HG02938 (cell line): ENCODE data around the gene GGTA1.
"Not testable (repeated sequence)": the region's sequence is repeated elsewhere in the genome, so short reads cannot be mapped to it uniquely, and the experiment has no call there.

ENCODE experiments used
- ATAC-seq: cut with Tn5 transposase; IDR thresholded peaks from one replicate; pipeline ENCODE4 v1.9.1; 2021; ENCODE audit warnings: mild to moderate bottlenecking, moderate library complexity; ENCODE audit not compliant: unreplicated experiment

The GGTA1 gene

DNA sequence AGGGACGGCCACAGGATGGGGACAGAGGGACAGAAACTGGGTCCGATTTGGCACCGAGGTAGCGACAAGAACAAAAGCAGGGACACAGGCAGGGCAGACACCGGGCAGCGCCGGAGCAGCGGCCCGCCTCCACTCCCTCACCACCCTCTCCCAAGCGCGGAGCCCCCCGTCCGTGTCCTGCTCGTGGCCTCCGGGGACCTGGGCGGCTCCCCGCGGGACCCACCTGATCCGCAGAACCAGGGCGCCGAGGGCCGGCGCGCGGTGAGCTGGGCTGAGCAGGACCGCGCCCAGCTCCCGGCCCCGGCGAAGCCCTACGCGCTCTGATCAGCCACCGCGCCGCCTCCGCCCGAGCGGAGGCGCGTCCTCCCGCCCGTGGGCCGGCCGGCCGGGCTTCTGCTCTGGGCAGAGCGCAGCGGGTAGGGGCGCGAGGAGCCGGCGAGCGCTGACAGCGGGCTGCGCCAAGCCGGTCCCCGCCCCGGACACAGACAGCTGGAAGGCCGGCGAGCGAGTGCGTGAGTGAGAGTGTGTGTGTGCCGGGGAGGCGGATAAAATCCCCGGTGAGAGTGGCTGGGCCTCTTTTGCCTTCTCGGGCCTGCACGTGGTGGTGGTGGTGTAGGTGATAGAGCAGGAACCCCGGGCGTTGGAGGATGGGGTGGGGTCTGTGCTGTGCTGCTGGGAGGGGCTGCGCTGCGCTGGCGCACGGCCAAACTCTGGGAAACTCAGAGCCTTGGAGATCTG, at the start of gene GGTA1:
TSS of gene GGTA1 (minus strand) at position 418 of the 738 bp plus-strand sequence. CDS start 31,922 bp downstream, outside the sequence.
- ATAC-seq = no peak

DNA sequence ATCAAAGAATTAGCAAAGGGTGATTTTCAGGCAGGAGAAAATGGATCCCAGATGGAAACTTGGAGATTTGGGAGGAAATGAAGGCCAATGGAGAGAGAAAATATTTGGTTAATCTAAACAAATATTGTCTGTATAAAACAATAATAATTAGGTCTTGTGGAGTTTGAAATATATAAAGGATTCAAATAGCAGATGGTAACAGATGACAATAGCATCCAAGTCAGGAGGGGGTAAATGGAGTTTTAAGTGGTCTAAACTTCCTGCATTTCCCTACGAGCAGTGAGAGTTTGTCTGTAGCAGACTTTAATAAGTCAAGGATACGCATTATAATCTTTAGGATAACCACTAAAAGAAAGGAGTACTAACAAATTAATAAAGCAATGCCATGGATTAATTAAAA, 49.0 kb upstream of the GGTA1 start:
- no peak for ATAC-seq

DNA sequence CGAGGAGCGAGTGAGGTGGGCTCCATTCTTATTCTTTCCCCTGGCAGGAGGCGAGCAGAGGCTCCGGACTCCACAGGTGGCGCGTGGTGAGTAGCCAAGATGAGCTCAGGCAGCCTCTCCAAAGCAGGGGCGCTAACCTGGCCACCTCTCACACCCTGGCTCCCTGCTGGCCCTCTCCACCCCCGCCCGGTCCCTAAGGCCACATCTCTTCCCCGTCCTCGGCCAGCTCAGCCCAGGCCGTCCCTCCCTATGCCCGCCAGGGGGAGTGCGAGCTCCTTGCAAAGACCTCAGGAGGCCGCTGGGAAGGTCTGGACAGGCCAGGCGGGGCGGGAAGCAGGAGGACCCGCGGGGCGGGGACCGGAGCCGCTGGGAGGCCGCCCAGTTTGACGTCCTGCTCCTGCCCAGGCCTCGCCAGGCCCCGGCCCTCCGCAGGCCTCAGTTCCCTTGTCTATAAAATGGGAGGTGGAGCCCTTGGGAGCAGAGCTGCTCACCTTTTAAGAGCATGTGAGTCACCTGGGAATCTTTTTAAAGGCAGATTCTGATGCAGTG, 46.3 kb upstream of the GGTA1 start:
- peak; percentile 61 for ATAC-seq

DNA sequence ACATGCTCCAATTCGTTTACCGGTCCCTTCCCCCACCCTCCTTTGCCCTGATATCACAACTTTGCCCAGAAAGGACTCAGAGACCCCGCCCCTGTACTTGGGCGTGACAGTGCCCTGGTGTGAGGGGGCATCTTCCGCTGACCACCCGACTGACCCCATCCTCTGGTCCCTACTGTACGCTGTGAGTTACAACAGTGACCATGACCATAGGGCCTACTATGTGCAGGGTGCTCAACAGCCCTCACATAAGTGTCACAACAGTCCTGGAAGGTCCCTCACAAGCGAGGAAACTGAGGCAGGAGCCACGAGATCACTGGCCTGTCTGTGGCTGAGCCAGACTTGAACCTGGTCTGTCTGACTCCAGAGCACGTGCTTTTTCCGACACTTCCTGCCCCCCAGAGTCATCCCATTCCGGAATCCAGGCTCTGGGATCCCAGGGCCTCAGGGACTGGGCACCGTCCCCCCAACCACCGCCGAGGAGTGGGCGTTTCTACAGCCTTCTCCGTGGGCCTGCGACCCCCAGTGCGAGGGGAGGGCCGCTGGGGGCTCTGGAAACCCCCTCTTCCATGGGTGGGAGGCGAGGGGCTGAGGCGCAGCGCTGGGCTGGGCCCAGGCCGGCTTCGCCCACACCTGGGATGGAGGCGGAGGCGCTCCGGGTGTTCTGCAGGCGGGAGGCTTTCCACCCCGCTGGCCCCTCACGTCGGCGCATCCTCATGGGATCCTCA, 45.7 kb upstream of the GGTA1 start:
- ATAC-seq = no peak

DNA sequence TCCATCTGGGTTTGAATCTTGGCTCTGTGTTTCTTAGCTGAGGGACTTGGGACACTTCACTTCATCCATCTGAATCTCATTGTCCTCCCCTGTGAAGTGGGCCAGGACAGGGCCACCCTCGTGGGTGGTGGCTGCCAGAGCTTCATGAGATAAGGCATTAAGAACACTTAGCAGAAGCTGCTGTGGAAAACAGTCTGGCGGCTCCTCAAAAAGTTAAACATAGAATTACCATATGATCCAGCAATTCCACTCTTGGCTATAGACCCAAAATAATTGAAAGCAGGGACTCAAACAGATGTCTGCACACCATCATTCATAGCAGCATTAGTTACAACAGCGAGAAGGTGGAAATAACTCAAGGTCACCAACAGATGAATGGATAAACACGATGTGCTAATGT, 42.4 kb upstream of the GGTA1 start:
- no peak for ATAC-seq

DNA sequence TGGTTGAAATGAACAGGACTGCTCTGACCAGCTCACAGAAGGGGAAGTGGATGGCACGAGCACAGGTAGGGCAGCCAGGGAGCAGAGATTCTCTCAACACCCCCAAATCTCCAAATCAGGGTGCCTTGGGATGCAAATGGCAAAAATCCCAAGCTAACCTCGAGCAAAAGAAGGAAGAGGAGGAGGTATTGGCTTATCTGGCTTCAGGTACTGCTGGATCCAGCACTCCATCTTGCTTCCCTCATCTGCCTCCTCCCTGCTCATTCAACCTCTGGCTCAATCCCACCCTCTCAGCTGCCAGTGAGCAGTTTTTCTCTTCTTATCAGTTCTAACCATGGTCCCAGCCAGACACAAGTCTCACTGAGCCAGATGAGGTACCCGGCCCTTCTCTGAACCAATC, 41.6 kb upstream of the GGTA1 start:
- no peak for ATAC-seq

DNA sequence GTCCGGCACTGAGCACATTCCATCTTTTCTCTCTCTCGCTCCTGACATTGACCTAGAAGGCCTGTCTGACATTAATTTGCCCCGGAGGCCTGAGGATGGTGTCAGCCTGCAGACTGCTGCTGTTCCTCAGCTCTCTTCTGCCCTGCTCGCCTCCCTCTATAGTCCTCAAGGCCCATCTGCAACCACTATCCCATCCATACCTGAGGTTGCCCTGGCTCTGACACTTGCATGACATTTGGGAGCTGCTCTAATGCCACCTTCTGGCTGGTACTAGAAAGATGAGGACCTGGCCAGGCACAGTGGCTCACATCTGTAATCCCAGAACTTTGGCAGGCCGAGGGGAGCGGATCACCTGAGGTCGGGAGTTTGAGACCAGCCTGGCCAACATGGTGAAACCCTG, 38.6 kb upstream of the GGTA1 start:
- no peak for ATAC-seq

DNA sequence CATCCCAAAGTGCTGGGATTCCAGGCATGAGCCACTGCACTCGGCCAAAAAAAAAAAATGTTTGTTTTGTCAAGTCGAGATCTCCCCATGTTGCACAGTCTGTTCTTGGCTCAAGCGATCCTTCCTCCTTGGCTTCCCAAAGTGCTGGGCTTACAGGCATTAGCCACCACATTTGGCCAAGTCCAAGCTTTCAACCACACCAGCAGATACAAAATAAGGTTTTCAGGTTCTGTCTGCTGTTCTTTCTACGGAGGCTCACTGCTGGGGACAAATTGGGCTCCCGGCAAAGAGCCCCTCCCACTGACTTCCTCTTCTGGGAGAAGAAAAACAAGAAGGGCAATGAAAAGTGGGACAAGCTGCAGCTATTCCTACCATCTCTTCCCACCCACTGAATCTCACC, 37.6 kb upstream of the GGTA1 start:
- no peak for ATAC-seq

DNA sequence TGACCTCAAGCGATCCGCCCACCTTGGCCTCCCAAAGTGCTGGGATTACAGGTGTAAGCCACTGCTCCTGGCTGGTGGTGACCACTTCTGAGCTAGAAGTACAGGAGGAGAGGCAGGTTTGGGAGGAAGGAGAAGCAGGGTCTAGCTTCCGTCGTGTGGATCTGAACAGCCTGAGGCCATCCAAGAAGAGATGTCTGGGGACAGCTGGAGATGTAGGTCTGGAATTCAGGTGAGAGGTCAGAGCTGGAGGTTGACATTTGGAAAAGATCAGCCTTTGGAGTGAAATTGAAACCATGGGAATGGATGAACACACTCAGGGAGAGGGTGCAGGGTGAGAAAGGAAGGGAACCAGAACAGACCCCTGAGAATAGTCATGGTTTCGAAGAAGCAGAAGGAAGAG, 33.2 kb upstream of the GGTA1 start:
- no peak for ATAC-seq

DNA sequence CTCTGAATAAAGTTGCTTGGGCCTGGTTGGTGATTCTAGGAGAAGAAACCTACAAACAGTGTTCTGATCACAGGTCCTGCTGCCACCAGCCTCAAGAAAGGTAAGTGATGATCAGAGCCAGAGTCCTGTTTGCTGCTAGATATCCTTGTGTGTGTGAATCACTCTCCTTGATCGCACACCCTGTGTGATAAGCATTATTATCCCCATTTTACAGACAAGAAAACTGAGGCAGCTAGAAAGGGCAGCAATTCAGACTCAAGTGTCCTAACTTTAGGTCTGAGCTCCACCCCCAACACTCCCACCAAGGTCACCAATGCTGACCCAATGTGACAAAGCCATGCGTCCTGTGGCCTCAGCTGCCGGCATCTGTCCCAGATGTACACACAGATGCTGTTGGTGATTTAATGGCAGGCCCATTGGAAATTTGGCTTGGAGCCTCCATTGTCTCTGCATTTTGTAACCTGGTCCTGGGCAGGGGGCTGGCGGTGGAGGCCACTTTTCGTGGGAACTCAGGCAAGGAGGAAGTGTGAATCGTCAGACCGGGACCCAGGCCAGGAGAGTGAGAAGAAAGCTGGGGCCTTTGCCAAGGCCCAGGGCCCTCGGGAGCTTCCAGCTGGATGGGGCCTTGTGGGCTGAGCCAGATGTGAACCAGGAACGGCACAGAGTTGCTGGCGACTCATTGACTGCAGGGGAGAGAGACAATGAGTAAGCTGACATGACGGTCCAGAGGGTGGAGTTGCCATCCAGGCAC, 29.8 kb upstream of the GGTA1 start:
- ATAC-seq = no peak

DNA sequence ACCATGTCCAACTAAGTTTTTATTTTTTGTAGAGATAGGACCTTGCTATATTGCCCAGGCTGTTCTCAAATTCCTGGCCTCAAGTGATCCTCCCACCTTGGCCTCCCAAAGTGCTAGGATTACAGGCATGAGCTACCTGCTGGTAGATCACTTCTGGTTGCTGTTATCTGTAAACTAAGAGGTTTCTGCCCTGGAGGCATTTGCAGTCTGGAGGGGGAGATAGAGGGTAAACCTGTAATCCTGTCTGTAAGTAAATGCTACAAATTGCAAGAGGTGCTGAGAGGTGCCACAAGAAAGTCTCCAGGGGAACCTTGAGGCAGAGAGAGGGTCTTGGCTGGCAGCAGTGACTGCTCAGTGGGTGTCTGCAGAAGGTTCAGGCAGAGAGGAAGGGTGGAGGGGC, 29.0 kb upstream of the GGTA1 start:
- ATAC-seq = no peak

DNA sequence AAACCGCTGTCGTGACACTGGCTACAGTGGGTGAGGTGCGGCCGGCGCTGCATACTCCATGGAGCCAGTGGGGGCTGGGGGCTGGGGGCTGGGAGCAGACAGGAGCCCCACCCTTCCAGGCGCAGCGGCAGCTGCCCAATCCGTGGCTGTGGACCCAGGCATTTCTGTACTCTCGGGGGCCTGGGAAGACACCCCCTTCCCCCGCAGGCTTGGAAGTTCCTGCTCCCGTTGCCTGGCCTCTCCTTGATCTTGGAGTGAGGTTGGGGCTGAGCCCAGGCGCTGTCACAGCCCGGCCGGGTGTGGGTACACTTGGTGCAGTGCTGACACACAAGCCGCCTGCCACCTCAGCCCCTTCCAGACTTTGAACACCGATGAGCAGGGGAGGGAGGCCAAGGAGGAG, 27.7 kb upstream of the GGTA1 start:
- ATAC-seq = no peak

DNA sequence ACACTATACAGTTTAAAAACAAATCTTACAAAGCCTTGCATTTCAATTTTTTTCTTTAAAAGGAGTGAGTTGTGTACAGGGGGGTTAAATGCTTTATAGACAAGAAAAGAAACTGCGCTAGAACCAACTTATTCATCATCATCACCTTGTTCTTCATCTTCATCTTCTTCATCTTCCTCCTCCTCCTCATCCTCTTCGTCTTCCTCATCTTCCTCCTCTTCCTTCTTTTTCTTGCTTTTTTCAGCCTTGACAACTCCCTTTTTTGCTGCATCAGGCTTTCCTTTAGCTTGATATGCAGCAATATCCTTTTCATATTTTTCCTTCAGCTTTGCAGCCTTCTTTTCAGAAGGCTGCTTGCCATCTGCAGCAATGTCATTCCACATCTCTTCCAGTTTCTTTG, 20.0 kb upstream of the GGTA1 start:
- not testable (repeated sequence) for ATAC-seq

DNA sequence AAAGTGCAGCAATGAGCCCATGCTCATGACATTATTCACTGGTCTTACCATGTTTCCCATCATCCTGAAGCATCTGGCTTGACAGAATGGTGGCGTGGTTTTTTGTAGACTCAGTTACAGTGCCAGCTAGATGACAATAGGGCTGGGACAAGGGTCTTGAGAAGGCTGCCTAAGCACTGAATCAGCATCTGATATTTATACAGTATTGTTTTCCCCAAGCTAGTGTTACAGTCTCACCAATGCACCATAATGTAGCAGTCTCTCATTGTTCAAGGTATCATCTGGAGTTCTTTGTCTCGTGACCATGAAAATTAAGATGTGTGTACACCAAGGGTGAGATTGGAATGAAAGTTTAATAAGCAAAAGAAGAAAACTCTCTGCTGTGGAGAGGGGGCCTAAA, 19.0 kb upstream of the GGTA1 start:
- no peak for ATAC-seq

DNA sequence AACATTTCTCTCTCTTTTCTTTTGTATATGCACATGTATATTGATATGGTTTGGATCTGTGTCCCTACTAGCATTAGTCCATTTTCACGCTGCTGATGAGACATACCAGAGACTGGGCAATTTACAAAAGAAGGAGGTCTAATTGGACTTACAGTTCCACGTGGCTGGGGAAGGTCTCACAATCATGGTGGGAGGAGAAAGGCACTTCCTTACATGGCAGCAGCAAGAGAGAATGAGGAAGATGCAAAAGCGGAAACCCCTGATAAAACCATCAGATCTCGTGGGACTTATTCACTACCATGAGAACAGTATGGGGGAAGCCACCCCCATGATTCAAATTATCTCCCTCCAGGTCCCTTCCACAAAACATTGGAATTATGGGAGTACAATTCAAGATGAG, 13.5 kb upstream of the GGTA1 start:
- ATAC-seq = not testable (repeated sequence)

DNA sequence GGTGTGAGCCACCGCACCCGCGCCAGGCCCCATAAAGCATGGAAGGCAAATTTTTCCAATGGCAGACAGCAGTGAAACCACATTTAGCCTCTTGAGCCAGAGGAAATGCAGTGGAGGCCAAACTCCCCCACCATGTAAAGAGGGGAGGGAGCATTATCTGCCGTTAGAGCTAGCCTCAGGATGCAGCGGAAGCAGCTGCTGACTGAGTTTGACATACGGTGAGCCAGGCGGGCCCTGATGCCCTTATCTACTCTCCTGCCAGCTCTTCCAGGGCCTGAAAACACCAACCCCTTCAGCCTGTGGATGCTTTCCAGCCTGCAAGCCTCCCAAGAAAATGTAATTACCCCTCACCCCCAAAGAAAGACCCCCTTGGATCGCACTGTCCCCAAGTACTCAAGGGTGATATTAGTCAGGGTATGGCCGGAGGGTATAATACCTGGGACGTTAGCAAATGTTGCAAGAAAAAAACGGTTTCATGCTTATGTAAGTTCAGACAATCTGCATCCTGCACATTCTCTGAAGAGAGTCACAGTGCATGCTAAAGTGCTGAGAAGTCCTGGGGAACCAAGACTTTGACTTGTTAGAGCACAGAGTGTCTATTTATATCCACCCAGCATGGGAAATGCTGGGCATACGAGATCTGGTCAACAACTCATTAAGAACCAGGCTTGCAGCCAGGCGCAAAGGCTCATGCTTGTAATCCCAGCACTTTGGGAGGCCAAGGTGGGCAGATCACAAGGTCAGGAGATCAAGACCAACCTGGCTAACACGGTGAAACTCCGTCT, 11.3 kb upstream of the GGTA1 start:
- no peak for ATAC-seq

DNA sequence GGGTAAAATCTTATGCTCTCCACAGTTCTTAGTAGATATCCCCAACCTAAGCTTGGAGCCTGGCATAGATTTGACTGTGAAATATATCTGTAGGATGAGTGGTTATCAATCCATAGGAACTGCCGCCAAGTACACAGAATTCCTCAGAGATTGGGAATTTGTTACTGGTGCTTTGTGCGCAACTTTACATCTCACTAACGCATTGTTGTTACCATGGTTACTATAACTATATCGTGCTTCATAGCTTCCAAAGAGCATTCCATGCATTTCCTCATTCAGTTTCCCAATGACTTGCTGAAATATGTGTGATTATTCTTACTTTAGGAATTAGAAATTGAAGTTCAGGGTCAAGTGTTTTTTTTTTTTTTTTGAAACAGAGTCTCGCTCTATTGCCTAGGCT, 9.5 kb upstream of the GGTA1 start:
- no peak for ATAC-seq

DNA sequence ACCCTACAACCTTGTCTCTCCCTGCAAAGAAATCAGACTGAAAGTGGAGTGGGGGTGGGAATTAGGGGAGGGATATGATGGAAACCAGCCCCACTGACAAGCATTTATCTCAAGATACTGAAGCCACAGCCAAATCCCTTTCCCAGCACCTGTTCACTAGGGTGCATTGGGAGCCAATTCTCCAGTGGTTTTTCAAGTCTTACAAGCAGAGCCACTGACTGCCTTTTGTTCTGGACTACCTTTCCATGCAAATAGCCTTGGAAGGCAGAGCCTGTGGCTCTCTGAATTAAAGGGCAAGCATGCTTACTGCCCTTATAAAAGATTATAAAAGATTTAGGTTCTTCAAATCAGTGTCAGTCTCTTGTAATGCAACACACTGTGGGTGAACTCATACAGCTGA, 8.8 kb upstream of the GGTA1 start:
- ATAC-seq = no peak

DNA sequence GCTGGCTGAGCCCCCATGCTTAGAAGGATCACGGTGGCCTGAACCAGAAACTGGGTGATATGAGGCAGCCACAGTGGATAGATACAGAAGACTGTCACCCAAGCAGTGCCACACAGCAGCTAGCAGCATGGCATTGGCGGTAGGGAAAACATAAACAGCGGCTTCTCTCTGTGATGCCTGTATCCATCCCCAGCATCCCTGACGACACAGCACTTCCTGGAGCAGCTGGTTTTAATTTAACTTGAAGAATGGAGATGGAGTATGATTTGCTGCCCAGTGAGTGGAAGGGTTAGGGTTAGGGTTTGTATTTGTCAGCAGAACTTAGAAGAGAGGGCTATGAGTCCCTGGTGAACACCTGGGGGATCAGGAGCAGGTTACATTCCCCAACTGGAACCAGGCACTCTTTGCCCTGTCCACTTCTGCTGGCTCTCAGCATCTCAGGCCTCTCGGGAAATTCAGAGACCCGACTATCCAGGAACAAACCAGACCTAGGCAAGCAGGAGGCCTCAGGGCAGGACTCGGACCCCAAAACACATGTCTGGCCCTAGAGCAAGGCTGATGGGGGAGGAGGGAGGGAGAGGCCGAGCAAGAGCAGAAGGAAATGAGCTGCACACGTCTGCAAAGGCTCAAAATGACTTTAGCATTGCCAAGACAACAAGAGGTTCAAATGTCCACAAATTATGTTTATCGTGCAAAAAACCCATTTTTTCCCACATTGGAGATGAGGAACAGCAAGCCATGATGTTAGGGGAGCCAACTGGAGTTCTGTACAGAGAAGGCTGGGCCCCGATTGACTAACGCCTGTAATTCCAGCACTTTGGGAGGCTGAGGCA, 6.5 kb upstream of the GGTA1 start:
- ATAC-seq = no peak

DNA sequence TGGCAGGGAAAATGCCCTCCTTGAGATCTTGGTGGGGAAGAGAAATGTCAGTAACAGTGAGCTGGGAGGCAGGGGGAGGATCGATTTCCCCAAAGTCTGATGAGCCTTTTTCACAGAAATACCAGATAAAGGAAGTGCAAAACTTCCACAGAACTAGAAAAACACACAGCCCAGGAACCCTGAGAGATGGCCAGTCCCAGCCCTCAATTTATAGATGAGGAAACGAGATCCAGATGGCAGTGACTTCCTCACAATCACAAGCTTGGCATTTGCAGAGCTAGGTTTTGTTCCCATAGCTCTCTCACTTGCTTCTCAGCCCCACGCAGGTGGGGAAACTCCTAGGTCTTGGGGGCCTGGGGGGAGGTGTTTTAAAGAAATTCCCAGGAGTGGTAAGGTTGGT, 3.8 kb upstream of the GGTA1 start:
- ATAC-seq = no peak
